Testis (tissue), 2 donors: ENCODE results near the gene MCC.

ENCODE experiments used
- POLR2A ChIP-seq: fragments of 450-650 bp; IDR thresholded peaks from one replicate; pipeline ENCODE4 v1.6.1; 2017; ENCODE audit warnings: antibody characterized with exemption, mild to moderate bottlenecking, moderate library complexity
- TF ChIP-seq, protein P1 (sequence below), 3 experiments: fragments of 450-650 bp in 2 of 3; fragments of 200-600 bp in 1 of 3; sonication (generic) in 1 of 3; IDR thresholded peaks; one replicate each; pipeline ENCODE4 v1.5.1; 2016 to 2019; ENCODE audit warnings: antibody characterized with exemption in 3 of 3, mild to moderate bottlenecking in 2 of 3, moderate library complexity in 1 of 3

DNA sequence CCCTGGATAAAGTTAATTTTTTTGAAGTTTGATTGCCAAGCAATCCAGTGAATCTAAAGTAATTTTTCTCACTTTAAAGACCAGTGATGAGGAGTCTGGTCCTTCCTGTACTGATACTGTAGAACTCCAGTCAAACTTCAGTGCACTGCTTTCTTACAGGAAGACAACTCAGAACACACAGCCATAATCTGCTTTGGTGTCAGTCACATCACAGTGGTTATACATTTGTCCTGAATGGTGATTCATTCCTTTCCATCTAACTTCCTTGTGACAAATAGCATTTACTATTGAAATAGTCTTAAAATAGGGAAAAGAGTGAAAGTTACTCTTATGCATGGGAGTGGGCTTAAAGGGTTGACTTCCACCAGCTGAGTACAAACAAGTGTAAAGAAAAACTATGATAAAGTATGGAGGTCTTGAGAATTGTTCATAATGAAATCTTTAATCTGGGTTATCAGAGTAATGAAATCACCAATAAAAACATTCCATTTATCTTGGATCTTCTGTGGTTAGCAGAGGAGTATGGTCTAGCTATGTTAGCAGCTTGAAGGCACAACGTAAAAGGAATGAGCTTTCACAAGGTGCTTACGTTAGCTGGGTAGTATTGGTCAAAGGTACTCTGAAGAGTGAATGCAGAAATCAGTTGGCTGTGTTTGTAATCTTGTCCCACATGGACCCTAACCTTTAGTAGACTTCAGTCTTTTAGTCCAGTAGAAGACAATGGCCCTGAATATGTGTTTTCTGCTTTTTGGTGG, 470.2 kb downstream of the MCC start:
- TF ChIP-seq, protein P1, sequence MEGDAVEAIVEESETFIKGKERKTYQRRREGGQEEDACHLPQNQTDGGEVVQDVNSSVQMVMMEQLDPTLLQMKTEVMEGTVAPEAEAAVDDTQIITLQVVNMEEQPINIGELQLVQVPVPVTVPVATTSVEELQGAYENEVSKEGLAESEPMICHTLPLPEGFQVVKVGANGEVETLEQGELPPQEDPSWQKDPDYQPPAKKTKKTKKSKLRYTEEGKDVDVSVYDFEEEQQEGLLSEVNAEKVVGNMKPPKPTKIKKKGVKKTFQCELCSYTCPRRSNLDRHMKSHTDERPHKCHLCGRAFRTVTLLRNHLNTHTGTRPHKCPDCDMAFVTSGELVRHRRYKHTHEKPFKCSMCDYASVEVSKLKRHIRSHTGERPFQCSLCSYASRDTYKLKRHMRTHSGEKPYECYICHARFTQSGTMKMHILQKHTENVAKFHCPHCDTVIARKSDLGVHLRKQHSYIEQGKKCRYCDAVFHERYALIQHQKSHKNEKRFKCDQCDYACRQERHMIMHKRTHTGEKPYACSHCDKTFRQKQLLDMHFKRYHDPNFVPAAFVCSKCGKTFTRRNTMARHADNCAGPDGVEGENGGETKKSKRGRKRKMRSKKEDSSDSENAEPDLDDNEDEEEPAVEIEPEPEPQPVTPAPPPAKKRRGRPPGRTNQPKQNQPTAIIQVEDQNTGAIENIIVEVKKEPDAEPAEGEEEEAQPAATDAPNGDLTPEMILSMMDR (IDR thresholded peaks at IDR 0.05) = no peak
- TF ChIP-seq POLR2A = no peak
